NOMO-1 treated with dmso at 0.1 percent for 144 hours (cell line): Measurements from ENCODE around the gene SLC17A7.
"Not testable (repeated sequence)": the region's sequence is repeated elsewhere in the genome, so short reads cannot be mapped to it uniquely, and the experiment has no call there.

Experiments used
- DNase-seq: peaks from one replicate; lab custom pipeline; 2025; ENCODE audit not compliant: unreplicated experiment; lab: John Stamatoyannopoulos, UW

Gene SLC17A7

DNA sequence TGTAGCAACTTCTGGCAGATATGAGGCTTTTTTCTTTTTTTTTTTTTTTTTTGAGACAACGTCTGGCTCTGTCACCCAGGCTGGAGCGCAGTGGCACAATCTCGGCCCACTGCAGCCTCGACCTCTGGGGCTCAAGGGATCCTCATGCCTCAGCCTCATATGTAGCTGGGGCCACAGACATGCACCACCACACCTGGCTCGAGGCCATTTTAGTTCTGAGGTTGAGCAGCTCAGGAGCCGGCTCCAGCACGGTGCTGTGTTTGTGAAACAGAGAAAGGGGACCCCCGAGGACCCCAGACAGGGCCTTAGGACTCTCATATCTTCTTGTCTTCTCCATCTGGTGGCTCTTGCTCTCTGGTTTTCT is 29.3 kb upstream of the SLC17A7 start:
- no peak for DNase-seq

- DNase-seq: no peak
These were observed 28.7 kb upstream of the SLC17A7 start for GRCh38 chr19:49469828-49470614.

DNA sequence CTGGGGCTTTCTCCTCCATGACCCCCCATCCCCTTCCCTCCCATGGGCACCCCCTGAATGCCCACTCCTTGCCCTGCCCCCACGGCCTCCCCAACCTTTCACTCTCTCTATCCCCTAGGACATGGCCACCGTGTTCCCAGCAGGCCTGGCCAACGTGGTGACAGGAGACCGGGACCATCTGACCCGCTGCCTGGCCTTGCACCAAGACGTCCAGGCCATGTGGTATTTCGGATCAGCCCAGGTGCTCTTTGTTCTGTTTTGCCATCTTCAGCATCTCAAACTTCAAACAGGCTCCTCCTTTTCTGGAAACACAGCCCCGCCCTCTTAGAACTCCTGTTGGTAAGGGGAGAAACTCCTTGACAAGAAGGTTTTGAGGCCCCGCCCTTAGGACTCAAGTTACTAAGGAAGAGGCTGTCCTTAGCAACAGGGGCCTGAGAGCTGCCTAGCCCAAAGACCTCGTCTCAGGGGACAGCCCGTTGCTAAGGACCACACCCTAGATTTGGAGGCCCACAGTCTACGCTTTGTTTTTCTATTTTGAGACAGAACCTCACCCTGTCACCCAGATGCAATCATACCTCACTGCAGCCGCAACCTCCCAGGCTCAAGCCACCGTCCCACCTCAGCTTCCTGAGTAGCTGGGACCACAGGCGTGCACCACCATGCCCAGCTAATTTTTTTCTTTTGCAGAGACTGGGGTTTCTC is 27.6 kb upstream of the SLC17A7 start:
- peak; percentile 67 for DNase-seq

DNA sequence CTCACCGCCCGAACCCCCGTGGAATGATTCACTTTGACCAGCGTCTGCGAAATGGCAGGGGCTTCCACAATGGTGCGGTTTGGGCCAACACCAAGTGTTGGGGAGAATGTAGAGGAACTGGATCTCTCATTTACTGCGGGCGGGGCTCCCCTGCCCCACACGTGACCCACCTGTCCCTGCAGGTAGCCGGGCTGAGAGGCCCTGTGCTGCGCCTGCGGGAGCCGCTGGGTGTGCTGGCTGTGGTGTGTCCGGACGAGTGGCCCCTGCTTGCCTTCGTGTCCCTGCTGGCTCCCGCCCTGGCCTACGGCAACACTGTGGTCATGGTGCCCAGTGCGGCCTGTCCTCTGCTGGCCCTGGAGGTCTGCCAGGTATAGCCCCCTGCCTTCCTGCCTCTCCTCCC is 26.9 kb upstream of the SLC17A7 start:
- DNase-seq: no peak

DNA sequence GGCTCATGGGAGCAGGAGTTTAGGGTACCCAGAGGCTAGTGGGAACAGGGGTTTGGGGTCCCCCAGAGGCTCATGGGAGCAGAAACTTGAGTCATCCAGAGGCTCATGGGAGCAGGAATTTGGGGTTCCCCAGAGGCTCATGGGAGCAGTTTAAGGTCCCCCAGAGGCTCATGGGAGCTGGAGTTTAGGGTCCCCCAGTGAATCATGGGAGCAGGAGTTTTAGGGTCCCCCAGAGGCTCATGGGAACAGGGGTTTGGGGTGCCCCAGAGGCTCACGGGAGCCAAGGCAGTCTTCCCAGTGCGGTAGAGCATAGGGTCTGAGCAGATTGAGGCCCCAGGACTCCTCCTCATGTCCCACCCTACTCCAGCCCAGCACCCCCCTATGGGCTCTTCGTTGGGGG is 24.0 kb upstream of the SLC17A7 start:
- DNase-seq: no peak

- DNase-seq: no peak
These were observed 22.8 kb upstream of the SLC17A7 start for GRCh38 chr19:49463960-49464740.

DNA sequence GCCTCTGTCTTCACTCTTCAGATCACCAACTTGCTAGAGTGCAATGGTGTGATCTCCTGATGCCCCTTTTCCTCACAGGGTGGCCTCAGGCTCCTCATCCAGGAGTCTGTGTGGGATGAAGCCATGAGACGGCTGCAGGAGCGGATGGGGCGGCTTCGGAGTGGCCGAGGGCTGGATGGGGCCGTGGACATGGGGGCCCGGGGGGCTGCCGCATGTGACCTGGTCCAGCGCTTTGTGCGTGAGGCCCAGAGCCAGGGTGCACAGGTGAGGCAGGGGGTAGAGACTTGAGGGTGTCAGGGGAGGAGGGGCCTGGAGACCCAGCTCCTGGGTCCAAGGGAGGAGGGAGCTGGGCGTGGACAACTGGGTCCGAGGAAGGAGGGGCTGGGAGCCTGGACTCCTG is 21.2 kb upstream of the SLC17A7 start:
- DNase-seq: no peak

GRCh38 chr19:49461656-49462055 is 20.3 kb upstream of the SLC17A7 start:
- DNase-seq: no peak

DNA sequence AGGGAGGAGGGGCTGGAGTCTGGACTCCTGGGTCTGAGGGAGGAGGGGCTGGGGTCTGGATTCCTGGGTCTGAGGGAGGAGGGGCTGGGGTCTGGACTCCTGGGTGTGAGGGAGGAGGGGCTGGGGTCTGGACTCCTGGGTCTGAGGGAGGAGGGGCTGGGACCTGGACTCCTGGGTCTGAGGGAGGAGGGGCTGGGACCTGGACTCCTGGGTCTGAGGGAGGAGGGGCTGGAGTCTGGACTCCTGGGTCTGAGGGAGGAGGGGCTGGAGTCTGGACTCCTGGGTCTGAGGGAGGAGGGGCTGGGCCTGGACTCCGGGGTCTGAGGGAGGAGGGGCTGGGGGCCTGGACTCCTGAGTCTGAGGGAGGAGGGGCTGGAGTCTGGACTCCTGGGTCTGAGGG is 19.8 kb upstream of the SLC17A7 start:
- not testable (repeated sequence) for DNase-seq

- DNase-seq: no peak
These were observed 18.1 kb upstream of the SLC17A7 start for GRCh38 chr19:49459388-49459787.

DNA sequence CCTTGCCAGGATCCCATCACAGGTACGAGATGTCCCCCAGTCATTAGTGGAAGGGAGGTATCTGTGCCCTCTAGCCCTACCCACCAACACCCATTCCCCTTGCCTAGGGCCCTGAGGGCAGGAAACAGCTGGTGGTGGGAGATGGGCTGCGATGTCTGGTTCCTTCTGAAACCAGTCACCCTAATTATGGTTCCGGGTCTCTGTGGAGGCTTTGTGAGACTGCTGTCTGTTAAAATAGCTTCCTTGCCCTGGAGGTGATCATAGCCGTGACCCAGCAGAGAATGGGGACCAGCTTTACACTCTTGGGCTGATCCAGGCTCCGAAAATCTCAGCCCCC is 17.2 kb upstream of the SLC17A7 start:
- no peak for DNase-seq

- DNase-seq: no peak
These were observed 15.0 kb upstream of the SLC17A7 start for GRCh38 chr19:49456326-49456725.

DNA sequence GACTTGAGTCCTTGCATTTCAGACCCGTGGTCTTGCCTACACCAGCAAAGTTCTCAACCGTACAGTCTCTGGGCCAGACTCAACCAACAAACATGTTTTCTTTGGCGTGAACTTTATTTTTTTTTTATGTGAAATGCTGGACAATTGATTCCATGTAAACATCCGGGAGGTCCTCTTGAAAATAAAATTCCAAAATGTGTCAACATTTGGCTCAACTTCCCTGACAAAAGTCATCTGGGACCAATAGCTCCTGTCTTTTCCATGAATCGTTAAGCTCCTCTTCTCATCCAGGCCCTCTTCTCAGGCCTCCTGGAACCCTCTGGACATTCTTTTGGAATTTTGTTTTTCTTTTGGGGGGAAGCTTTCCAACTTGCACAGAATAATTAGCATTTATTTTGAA is 14.4 kb upstream of the SLC17A7 start:
- no peak for DNase-seq

GRCh38 chr19:49453757-49454240 is 12.5 kb upstream of the SLC17A7 start:
- no peak for DNase-seq

DNA sequence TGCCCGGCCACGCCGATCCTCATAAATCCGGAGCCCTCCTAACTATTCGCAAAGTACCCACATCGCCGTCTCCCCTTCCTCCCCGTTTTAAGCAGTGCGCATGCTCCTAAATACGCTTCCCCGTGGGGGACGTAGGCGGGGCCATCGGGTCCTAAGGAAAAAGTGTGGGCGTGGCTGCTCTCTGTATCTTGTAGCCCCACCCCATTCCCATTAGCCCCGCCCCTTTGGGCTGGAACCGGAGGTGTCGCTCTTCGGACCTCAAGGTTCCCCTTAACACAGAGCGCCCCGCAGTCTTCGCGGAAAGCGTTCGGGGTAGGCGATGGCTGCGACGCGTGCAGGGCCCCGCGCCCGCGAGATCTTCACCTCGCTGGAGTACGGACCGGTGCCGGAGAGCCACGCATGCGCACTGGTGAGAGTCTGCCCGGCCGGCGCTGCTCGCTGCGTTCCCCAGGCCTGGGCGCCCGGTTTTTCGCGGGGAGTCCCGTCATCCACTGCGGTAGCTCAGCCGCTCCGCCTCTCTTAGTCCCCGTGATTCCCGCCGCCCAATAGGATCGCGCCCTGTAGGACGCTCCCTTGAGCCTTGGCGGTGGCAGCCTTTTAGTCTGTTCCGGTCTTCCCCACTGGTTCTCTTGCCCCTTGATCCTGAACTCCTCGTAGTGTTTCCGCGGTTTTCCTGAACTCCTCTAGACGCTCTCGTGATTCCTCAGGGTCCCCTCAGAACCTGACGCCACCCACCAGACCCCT is 11.9 kb upstream of the SLC17A7 start, which contains the start of gene ALDH16A1:
Gene ALDH16A1 (plus strand): TSS at position 213 of the 744 bp plus-strand sequence. CDS start 107 bp downstream, at position 320.
- peak; percentile 95 for DNase-seq

DNA sequence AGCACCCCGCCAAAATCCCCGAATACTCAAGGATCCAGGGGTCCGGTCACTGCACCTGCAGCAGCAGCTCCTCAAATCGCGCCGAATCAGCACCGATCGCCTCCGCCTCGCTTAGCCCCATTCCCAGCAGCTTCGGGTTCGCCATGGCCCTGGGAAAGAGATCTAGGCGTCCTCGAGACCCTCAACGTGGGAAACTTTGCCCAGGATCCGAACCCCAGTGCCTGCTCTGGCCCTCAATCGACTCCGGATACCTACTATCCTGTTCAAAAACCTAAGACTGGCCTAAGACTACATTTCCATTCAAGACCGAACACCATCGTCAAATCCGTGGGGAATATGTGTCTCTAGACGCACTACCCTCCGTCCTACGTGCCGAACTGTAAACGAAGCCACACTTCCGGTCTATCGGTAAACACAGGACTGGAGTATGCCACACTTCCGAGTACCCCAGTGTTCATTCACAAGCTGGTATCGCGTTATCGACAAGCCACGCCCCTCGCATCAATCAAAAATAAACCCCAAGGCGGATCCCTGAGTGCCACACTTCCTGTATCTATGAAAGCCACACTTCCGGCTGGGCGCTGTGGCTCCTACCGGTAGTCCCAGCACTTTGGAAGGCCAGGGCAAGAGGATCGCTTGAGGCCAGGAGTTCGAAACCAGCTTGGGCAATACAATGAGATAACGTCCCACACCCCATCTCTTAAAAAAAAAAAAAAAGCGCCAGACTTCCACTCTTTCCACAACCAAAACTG is 10.3 kb upstream of the SLC17A7 start, which contains the start of gene PIH1D1:
Gene PIH1D1 (minus strand): TSS at position 385 of the 752 bp plus-strand sequence. CDS start 240 bp downstream, at position 145.
- peak; percentile 99 for DNase-seq

DNA sequence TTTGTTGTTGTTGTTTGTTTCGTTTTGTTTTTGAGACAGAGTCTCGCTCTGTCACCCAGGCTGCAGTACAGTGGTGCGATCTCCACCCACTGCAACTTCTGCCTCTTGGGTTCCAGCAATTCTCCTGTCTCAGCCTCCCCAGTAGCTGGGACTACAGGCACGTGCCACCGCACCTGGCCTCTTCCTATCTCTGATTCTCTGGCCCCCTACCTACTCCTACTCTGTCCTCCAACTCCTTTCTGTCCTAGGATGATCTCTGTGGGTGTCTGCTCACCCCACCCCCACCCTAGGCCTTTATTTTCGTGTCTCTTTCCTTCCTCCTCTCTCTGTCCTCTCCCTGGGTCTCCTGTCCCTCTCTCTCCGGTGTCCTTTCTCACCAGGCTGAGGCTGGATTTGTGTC is 9.1 kb upstream of the SLC17A7 start:
- no peak for DNase-seq

DNA sequence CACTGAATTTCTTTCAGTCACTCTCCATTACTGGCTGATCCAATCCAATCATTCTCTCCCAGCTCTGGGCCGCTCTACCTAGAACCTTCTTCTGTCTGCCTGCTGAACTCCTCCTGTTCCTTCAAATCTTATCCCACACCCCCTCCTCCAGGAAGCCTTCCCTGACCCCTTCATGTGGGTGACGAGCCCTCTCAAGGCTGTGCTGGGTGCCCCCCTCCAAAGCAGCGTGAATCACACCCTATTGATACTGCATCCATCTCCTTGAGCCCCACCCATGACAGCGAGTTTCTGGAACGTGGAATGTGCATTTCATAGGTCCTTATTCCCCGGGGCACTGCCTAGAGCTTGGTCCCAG is 7.1 kb upstream of the SLC17A7 start:
- no peak for DNase-seq

- no peak for DNase-seq
These were observed 6.4 kb upstream of the SLC17A7 start for GRCh38 chr19:49447485-49448431.
